Gastroesophageal sphincter (tissue), 3 donors: Measurements from ENCODE around the gene NHLRC3.

ENCODE experiments used
- POLR2AphosphoS5 ChIP-seq: sonication (generic); formaldehyde crosslinking; IDR thresholded peaks from one replicate; pipeline ENCODE4 v1.6.1; 2017; ENCODE audit warnings: antibody characterized with exemption
- TF ChIP-seq, protein P1 (sequence below), 4 experiments: fragments of 200-600 bp in 2 of 4; fragments of 450-650 bp in 2 of 4; sonication (generic) in 1 of 4; IDR thresholded peaks; one replicate each; pipeline ENCODE4 v1.5.1; 2017 to 2019; ENCODE audit warnings: antibody characterized with exemption in 4 of 4, mild to moderate bottlenecking in 2 of 4, moderate library complexity in 2 of 4

GRCh38 chr13:39091586-39091985 is 53.3 kb downstream of the NHLRC3 start:
- TF ChIP-seq, protein P1, sequence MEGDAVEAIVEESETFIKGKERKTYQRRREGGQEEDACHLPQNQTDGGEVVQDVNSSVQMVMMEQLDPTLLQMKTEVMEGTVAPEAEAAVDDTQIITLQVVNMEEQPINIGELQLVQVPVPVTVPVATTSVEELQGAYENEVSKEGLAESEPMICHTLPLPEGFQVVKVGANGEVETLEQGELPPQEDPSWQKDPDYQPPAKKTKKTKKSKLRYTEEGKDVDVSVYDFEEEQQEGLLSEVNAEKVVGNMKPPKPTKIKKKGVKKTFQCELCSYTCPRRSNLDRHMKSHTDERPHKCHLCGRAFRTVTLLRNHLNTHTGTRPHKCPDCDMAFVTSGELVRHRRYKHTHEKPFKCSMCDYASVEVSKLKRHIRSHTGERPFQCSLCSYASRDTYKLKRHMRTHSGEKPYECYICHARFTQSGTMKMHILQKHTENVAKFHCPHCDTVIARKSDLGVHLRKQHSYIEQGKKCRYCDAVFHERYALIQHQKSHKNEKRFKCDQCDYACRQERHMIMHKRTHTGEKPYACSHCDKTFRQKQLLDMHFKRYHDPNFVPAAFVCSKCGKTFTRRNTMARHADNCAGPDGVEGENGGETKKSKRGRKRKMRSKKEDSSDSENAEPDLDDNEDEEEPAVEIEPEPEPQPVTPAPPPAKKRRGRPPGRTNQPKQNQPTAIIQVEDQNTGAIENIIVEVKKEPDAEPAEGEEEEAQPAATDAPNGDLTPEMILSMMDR (IDR thresholded peaks at IDR 0.05) = no peak
- no peak for TF ChIP-seq POLR2AphosphoS5
